IMR-90 (cell line): ENCODE results near the gene PLCH1. TPM values are rescaled to one million over a fixed set of nuclear protein-coding genes. Genes with fewer than 3 reads are reported as not detected.

Experiments used
- ATAC-seq: fragments of 200-7000 bp; cut with Tn5 transposase; 2 replicates; pipeline ENCODE4 v1.9.1; 2020; ENCODE audit warnings: low read depth, mild to moderate bottlenecking, moderate library complexity
- BruUV-seq: library from RNA; stranded (reverse); fragments of 400-500 nt; replicated peaks from 2 replicates; lab custom pipeline; 2021; lab: Mats Ljungman, UMichigan
- CTCF ChIA-PET: fragments of 300-600 bp; formaldehyde crosslinking; extraction: SDS; loops from one replicate; lab custom pipeline; 2021; ENCODE audit warnings: antibody characterized with exemption; lab: Yijun Ruan, JAX
- POLR2A ChIA-PET: fragments of 300-600 bp; sonication (Branson Sonifier 250); formaldehyde crosslinking; loops from one replicate; lab custom pipeline; 2022; ENCODE audit warnings: antibody characterized with exemption; ENCODE audit not compliant: unreplicated experiment; lab: Charles Lee
- DNase-seq: peaks from one replicate; pipeline ENCODE4 v3.0.0; 2013
- H2AFZ ChIP-seq: replicated peaks from 2 replicates; pipeline ENCODE3; 2013; ENCODE audit warnings: low read length, mild to moderate bottlenecking; ENCODE audit not compliant: poor library complexity
- H2AK5ac ChIP-seq: 2 replicates; pipeline ENCODE4 v1.6.1; 2013; ENCODE audit warnings: low read depth, low read length, inconsistent platforms
- H2AK9ac ChIP-seq: replicated peaks from 2 replicates; pipeline ENCODE3; 2013; ENCODE audit warnings: mild to moderate bottlenecking, low read depth, low read length, moderate library complexity; ENCODE audit not compliant: poor library complexity
- H2BK120ac ChIP-seq: 2 replicates; pipeline ENCODE4 v1.6.1; 2013; ENCODE audit warnings: low read depth, low read length, inconsistent platforms
- H2BK15ac ChIP-seq: 3 replicates; pipeline ENCODE4 v1.6.1; 2013; ENCODE audit warnings: low read depth, low read length, inconsistent platforms
- H2BK20ac ChIP-seq: 2 replicates; pipeline ENCODE4 v1.6.1; 2013; ENCODE audit warnings: low read depth, mild to moderate bottlenecking, inconsistent platforms, low read length, moderate library complexity
- H2BK5ac ChIP-seq: 2 replicates; pipeline ENCODE4 v1.6.1; 2013; ENCODE audit warnings: mild to moderate bottlenecking, low read depth, low read length, inconsistent platforms; ENCODE audit not compliant: poor library complexity, severe bottlenecking
- H3K14ac ChIP-seq: replicated peaks from 2 replicates; pipeline ENCODE4 v1.6.1; 2013; ENCODE audit warnings: low read depth, low read length, inconsistent platforms
- H3K18ac ChIP-seq: 2 replicates; pipeline ENCODE4 v1.6.1; 2013; ENCODE audit warnings: low read depth, low read length, control low read depth
- H3K23ac ChIP-seq: 2 replicates; pipeline ENCODE4 v1.6.1; 2013; ENCODE audit warnings: low read depth, low read length, inconsistent platforms
- H3K27ac ChIP-seq: 2 replicates; pipeline ENCODE4 v1.5.1; 2013; ENCODE audit warnings: mild to moderate bottlenecking, control low read depth, low read length; ENCODE audit not compliant: insufficient read depth
- H3K27me3 ChIP-seq: 2 replicates; pipeline ENCODE4 v1.6.1; 2013; ENCODE audit warnings: low read length; ENCODE audit not compliant: control insufficient read depth, insufficient read depth
- H3K36me3 ChIP-seq: 2 replicates; pipeline ENCODE4 v1.6.1; 2013; ENCODE audit warnings: low read length, mixed read lengths; ENCODE audit not compliant: control insufficient read depth, insufficient read depth
- H3K4ac ChIP-seq: 2 replicates; pipeline ENCODE4 v1.6.1; 2013; ENCODE audit warnings: low read depth, low read length, inconsistent platforms
- H3K4me1 ChIP-seq: 2 replicates; pipeline ENCODE4 v1.6.1; 2013; ENCODE audit warnings: low read length, mixed read lengths; ENCODE audit not compliant: control insufficient read depth, insufficient read depth
- H3K4me2 ChIP-seq: 2 replicates; pipeline ENCODE4 v1.6.1; 2013; ENCODE audit warnings: low read depth, mild to moderate bottlenecking, control low read depth, low read length, moderate library complexity
- H3K4me3 ChIP-seq: 2 replicates; pipeline ENCODE4 v1.5.1; 2013; ENCODE audit warnings: low read depth, mild to moderate bottlenecking, control low read depth, low read length, moderate library complexity; ENCODE audit not compliant: insufficient read depth
- H3K56ac ChIP-seq: 2 replicates; pipeline ENCODE4 v1.6.1; 2013; ENCODE audit warnings: low read length, inconsistent platforms; ENCODE audit not compliant: insufficient read depth; ENCODE audit errors: extremely low read depth
- H3K79me1 ChIP-seq, 2 experiments: 2 replicates each; pipeline ENCODE4 v1.6.1; 2013; ENCODE audit warnings: low read length in 2 of 2, inconsistent platforms in 1 of 2, low read depth in 1 of 2
- H3K9ac ChIP-seq: 2 replicates; pipeline ENCODE4 v1.6.1; 2013; ENCODE audit warnings: low read depth, low read length, control low read depth
- H3K9me1 ChIP-seq: 2 replicates; pipeline ENCODE4 v1.6.1; 2013; ENCODE audit warnings: low read length, inconsistent platforms; ENCODE audit not compliant: insufficient read depth
- H3K9me3 ChIP-seq: 2 replicates; pipeline ENCODE4 v1.6.1; 2013; ENCODE audit warnings: low read length; ENCODE audit not compliant: control insufficient read depth, insufficient read depth
- H4K20me1 ChIP-seq: 2 replicates; pipeline ENCODE4 v1.6.1; 2013; ENCODE audit warnings: low read length, inconsistent platforms; ENCODE audit not compliant: insufficient read depth
- H4K5ac ChIP-seq: 2 replicates; pipeline ENCODE4 v1.6.1; 2013; ENCODE audit warnings: mild to moderate bottlenecking, low read depth, low read length, control low read depth
- H4K8ac ChIP-seq, 2 experiments: 2 replicates each; pipeline ENCODE4 v1.6.1; 2013; ENCODE audit warnings: low read depth in 2 of 2, low read length in 2 of 2, control low read depth in 1 of 2, inconsistent platforms in 1 of 2
- H4K91ac ChIP-seq: 2 replicates; pipeline ENCODE4 v1.6.1; 2013; ENCODE audit warnings: low read depth, low read length, inconsistent platforms; ENCODE audit not compliant: insufficient read depth
- BHLHE40 ChIP-seq: fragments of 150-350 bp; IDR thresholded peaks from 2 replicates; pipeline ENCODE4 v1.6.1; 2016; ENCODE audit warnings: mild to moderate bottlenecking, low read depth, low read length
- CEBPB ChIP-seq: IDR thresholded peaks from 2 replicates; pipeline ENCODE4 v1.6.1; 2012; ENCODE audit warnings: low read depth, low read length, improper control_type of control experiment
- CHD1 ChIP-seq: IDR thresholded peaks from 2 replicates; pipeline ENCODE4 v1.6.1; 2012; ENCODE audit warnings: low read depth, low read length, improper control_type of control experiment
- MAFK ChIP-seq: IDR thresholded peaks from 2 replicates; pipeline ENCODE4 v1.6.1; 2012; ENCODE audit warnings: low read depth, low read length, improper control_type of control experiment
- MAZ ChIP-seq: IDR thresholded peaks from 2 replicates; pipeline ENCODE4 v1.6.1; 2012; ENCODE audit warnings: low read depth, mild to moderate bottlenecking, low read length, improper control_type of control experiment, moderate library complexity, borderline replicate concordance
- MXI1 ChIP-seq: IDR thresholded peaks from 2 replicates; pipeline ENCODE4 v1.6.1; 2012; ENCODE audit warnings: low read depth, mild to moderate bottlenecking, low read length, moderate library complexity, borderline replicate concordance
- RAD21 ChIP-seq: IDR thresholded peaks from 2 replicates; pipeline ENCODE4 v1.6.1; 2012; ENCODE audit warnings: low read length, improper control_type of control experiment
- RCOR1 ChIP-seq: IDR thresholded peaks from 2 replicates; pipeline ENCODE4 v1.6.1; 2012; ENCODE audit warnings: mild to moderate bottlenecking, low read length, improper control_type of control experiment; ENCODE audit not compliant: insufficient replicate concordance
- WGBS, 2 experiments: methylation state at CpG; one replicate each; pipeline versions ENCODE4 v1.1.5 to v1.1.7; 2013; ENCODE audit warnings: missing lambda C conversion rate in 2 of 2; ENCODE audit not compliant: insufficient read length in 1 of 2; ENCODE audit errors: extremely low coverage in 2 of 2; 5-methylcytosine and 5-hydroxymethylcytosine counted together
- dilution Hi-C: fragments of 300-500 bp; cut with HindIII; formaldehyde crosslinking; loops from one replicate; pipeline ENCODE4 v1.14.3; 2018; ENCODE audit warnings: low sequenced_read_pairs; ENCODE audit not compliant: unreplicated experiment
- in situ Hi-C: fragments of 300-500 bp; cut with MboI; formaldehyde crosslinking; loops from 3 replicates; pipeline ENCODE4 v1.14.3; 2019; ENCODE audit warnings: low sequenced_read_pairs, inconsistent platforms, mixed read lengths
- intact Hi-C: fragments of 100-400 bp; cut with micrococcal nuclease; formaldehyde crosslinking; loops from 2 replicates; pipeline ENCODE4 v1.10.0; 2022
- polyA plus RNA-seq, 3 experiments: library from polyadenylated mRNA; depleted of rRNA; stranded (reverse); fragments of >200 nt; gene quantifications; 2 replicates each; pipeline ENCODE4 v1.2.3, GENCODE V29; 2012; ENCODE audit warnings: low replicate concordance in 1 of 3
- total RNA-seq: library from RNA; depleted of rRNA; stranded (reverse); fragments of >200 nt; gene quantifications from 2 replicates; pipeline ENCODE4 v1.2.3, GENCODE V29; 2012
- TF ChIP-seq, protein P1 (sequence below): fragments of 150-350 bp; IDR thresholded peaks from 2 replicates; pipeline ENCODE4 v1.6.1; 2017; ENCODE audit warnings: mild to moderate bottlenecking, antibody characterized with exemption, low read length, low read depth
- TF ChIP-seq, protein P2 (sequence below): fragments of 150-350 bp; IDR thresholded peaks from 2 replicates; pipeline ENCODE4 v1.6.1; 2016; ENCODE audit warnings: low read depth, mild to moderate bottlenecking, low read length, moderate library complexity, borderline replicate concordance

The PLCH1 gene
- total and polyA plus RNA-seq, 2 of the 4 experiments (the other 2 are of a cell fraction): not detected

DNA sequence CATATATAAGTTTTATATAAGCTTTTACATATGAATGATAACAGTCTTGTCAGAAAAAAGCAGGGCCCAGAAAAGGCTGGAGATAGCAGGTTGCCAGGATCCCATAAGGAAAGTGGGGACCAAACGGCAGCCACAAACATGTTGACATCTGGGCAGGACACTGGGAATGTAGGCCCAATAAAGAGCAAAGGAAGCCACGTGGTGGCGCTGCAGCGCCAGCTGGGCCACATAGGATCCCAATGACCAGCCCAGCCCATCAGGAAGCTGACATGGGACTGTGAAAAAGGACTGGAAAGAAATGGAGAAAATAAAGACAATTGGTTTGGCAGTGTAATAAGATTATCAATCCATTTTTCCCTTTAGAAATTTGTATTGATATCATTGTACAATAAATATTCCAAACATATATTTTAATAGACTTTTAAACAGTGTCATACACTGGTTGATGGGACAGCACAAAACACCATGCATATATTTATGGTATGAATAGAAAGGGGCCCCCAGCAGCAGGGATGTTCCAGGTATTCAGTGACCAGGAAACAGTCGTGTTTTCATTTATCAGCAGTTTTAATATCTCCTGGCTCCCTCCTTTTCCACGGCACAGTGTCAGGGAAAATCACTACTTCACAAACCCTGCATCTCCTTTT lies 362.4 kb downstream of the PLCH1 start (continued):
- no peak for TF ChIP-seq BHLHE40

DNA sequence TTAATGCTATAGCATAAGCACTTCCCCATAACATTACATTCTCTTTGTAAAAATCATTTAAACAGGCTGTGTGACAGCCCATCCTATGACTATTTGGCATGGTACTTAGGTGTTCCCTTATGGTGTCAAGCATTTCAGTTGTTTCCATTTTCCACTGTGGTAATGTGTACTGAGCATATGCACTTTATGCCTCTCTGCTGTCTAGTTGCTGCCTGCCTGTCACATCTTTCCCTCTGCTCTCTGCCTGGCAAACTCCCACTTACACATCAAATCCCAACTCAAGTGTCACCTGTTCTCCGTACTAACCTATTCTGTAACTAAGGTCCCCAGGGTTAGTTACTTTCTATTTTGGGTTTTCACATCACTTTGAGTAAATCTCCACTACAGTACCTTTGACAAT lies 367.0 kb downstream of the PLCH1 start:
- H3K14ac ChIP-seq: no peak overlapping the region
- no peak overlapping the region for H3K4me3 ChIP-seq
- intact Hi-C loops: no loop called here
- no peak overlapping the region for H3K56ac ChIP-seq
- no peaks in the 10 kb centered on the region for H3K27me3 ChIP-seq
- no peak overlapping the region for H2BK15ac ChIP-seq
- H2BK120ac ChIP-seq: no peak overlapping the region
- no peak overlapping the region for H3K4me2 ChIP-seq
- no peaks in the 10 kb centered on the region for H3K9me1 ChIP-seq
- H3K4me1 ChIP-seq: no peaks in the 10 kb centered on the region
- no TSS peak for BruUV-seq
- no peak overlapping the region for H3K18ac ChIP-seq
- H4K8ac ChIP-seq: no peak overlapping the region
- H3K4ac ChIP-seq: no peak overlapping the region
- H4K20me1 ChIP-seq: no peaks in the 10 kb centered on the region
- CTCF ChIA-PET: no interaction called here
- dilution Hi-C loops: no loop called here
- H2AK9ac ChIP-seq: no peak overlapping the region
- no peak overlapping the region for H2BK20ac ChIP-seq
- H3K9ac ChIP-seq: no peak overlapping the region
- no peaks in the 10 kb centered on the region for H3K79me1 ChIP-seq
- H3K36me3 ChIP-seq: no peaks in the 10 kb centered on the region
- WGBS, 2 experiments: no CpG with 5 or more reads among the region's 1 CpG
- POLR2A ChIA-PET: no interaction called here
- no peak for ATAC-seq
- no peak overlapping the region for H3K27ac ChIP-seq
- no peak overlapping the region for H2AFZ ChIP-seq
- no peak for DNase-seq
- no peak for TF ChIP-seq RAD21
- TF ChIP-seq MAFK: no peak
- no peak for TF ChIP-seq RCOR1
- no peak for TF ChIP-seq CEBPB
- TF ChIP-seq, protein P1, sequence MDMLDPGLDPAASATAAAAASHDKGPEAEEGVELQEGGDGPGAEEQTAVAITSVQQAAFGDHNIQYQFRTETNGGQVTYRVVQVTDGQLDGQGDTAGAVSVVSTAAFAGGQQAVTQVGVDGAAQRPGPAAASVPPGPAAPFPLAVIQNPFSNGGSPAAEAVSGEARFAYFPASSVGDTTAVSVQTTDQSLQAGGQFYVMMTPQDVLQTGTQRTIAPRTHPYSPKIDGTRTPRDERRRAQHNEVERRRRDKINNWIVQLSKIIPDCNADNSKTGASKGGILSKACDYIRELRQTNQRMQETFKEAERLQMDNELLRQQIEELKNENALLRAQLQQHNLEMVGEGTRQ: no peak
- TF ChIP-seq, protein P2, sequence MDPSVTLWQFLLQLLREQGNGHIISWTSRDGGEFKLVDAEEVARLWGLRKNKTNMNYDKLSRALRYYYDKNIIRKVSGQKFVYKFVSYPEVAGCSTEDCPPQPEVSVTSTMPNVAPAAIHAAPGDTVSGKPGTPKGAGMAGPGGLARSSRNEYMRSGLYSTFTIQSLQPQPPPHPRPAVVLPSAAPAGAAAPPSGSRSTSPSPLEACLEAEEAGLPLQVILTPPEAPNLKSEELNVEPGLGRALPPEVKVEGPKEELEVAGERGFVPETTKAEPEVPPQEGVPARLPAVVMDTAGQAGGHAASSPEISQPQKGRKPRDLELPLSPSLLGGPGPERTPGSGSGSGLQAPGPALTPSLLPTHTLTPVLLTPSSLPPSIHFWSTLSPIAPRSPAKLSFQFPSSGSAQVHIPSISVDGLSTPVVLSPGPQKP: no peak
- no peak for TF ChIP-seq MAZ
- TF ChIP-seq MXI1: no peak
- TF ChIP-seq CHD1: no peak
- H2BK5ac ChIP-seq: no peak overlapping the region
- no peak overlapping the region for H2AK5ac ChIP-seq
- in situ Hi-C loops: no loop called here
- no peak overlapping the region for H4K5ac ChIP-seq
- no peaks in the 10 kb centered on the region for H3K9me3 ChIP-seq
- no peak overlapping the region for H3K23ac ChIP-seq
- H4K91ac ChIP-seq: no peak overlapping the region
